HEK293 (cell line): Measurements from ENCODE around the gene CDC42BPA.

Source experiments
- CTCF ChIA-PET: fragments of 350-600 bp; formaldehyde crosslinking; extraction: SDS; loops from one replicate; lab custom pipeline; 2021; ENCODE audit warnings: antibody characterized with exemption; lab: Yijun Ruan, JAX
- POLR2A ChIA-PET: fragments of 300-600 bp; formaldehyde crosslinking; extraction: SDS; loops from one replicate; lab custom pipeline; 2020; ENCODE audit warnings: antibody characterized with exemption, inconsistent platforms; lab: Yijun Ruan, JAX
- H3K27ac ChIP-seq: fragments of 200-500 bp; sonication (Bioruptor generic); 2 replicates; pipeline ENCODE4 v1.5.1; 2014; ENCODE audit warnings: low read depth, low read length, control low read depth, inconsistent platforms; ENCODE audit errors: extremely low read depth
- H3K36me3 ChIP-seq, 2 experiments: fragments of 200-500 bp in 1 of 2; sonication (Bioruptor generic) in 1 of 2; 1 replicate in 1 of 2; 2 replicates in 1 of 2; pipeline ENCODE4 v1.5.1; 2014 to 2017; ENCODE audit warnings: inconsistent platforms in 2 of 2, low read length in 2 of 2; ENCODE audit not compliant: control insufficient read depth in 2 of 2, insufficient read depth in 1 of 2
- H3K4me1 ChIP-seq: fragments of 200-500 bp; sonication (Bioruptor generic); 2 replicates; pipeline ENCODE4 v1.5.1; 2014; ENCODE audit warnings: mild to moderate bottlenecking, low read length, inconsistent platforms; ENCODE audit not compliant: control insufficient read depth, insufficient read depth
- H3K4me3 ChIP-seq: 2 replicates; pipeline ENCODE4 v1.5.1; 2011; ENCODE audit warnings: low read depth, mild to moderate bottlenecking, control low read depth, low read length, moderate library complexity
- H3K9me3 ChIP-seq: fragments of 200-500 bp; sonication (Bioruptor generic); 2 replicates; pipeline ENCODE4 v1.5.1; 2014; ENCODE audit warnings: low read depth, low read length, inconsistent platforms; ENCODE audit not compliant: control insufficient read depth, insufficient read depth
- HOXD13 ChIP-seq: sonication (generic); formaldehyde crosslinking; IDR thresholded peaks from 2 replicates; pipeline ENCODE4 v1.8.0; 2022; ENCODE audit warnings: missing genetic modification reagents, borderline replicate concordance
- WT1 ChIP-seq: fragments of 450-650 bp; formaldehyde crosslinking; IDR thresholded peaks from 2 replicates; pipeline ENCODE4 v1.5.1; 2016; ENCODE audit warnings: missing biosample characterization, missing genetic modification characterization
- ZNF202 ChIP-seq: fragments of 450-650 bp; formaldehyde crosslinking; IDR thresholded peaks from 2 replicates; pipeline ENCODE4 v1.5.1; 2016; ENCODE audit warnings: missing biosample characterization, missing genetic modification characterization, borderline replicate concordance
- ZNF311 ChIP-seq: fragments of 450-650 bp; formaldehyde crosslinking; IDR thresholded peaks from 2 replicates; pipeline ENCODE4 v1.5.1; 2017; ENCODE audit warnings: missing biosample characterization, missing genetic modification characterization, borderline replicate concordance
- ZNF366 ChIP-seq: fragments of 450-650 bp; formaldehyde crosslinking; conservative IDR thresholded peaks from 2 replicates; pipeline ENCODE4 v1.5.1; 2016; ENCODE audit warnings: missing biosample characterization, missing genetic modification characterization
- ZNF426 ChIP-seq: fragments of 450-650 bp; formaldehyde crosslinking; IDR thresholded peaks from 2 replicates; pipeline ENCODE4 v1.5.1; 2017; ENCODE audit warnings: missing biosample characterization, missing genetic modification characterization, mild to moderate bottlenecking, inconsistent platforms, moderate library complexity
- ZNF433 ChIP-seq: fragments of 450-650 bp; formaldehyde crosslinking; IDR thresholded peaks from 2 replicates; pipeline ENCODE4 v1.5.1; 2016; ENCODE audit warnings: missing biosample characterization, missing genetic modification characterization, low read depth
- ZNF521 ChIP-seq: fragments of 450-650 bp; formaldehyde crosslinking; IDR thresholded peaks from 2 replicates; pipeline ENCODE4 v1.5.1; 2017; ENCODE audit warnings: missing biosample characterization, mild to moderate bottlenecking, missing genetic modification characterization
- ZNF560 ChIP-seq: fragments of 450-650 bp; formaldehyde crosslinking; IDR thresholded peaks from 2 replicates; pipeline ENCODE4 v1.5.1; 2017; ENCODE audit warnings: missing biosample characterization, missing genetic modification characterization, borderline replicate concordance
- ZNF585B ChIP-seq: fragments of 450-650 bp; formaldehyde crosslinking; IDR thresholded peaks from 2 replicates; pipeline ENCODE4 v1.5.1; 2016; ENCODE audit warnings: missing biosample characterization, missing genetic modification characterization
- ZNF624 ChIP-seq: fragments of 450-650 bp; formaldehyde crosslinking; IDR thresholded peaks from 2 replicates; pipeline ENCODE4 v1.5.1; 2017; ENCODE audit warnings: missing biosample characterization, missing genetic modification characterization
- ZNF768 ChIP-seq: fragments of 450-650 bp; formaldehyde crosslinking; IDR thresholded peaks from 2 replicates; pipeline ENCODE4 v1.5.1; 2018; ENCODE audit warnings: missing biosample characterization, mild to moderate bottlenecking, missing genetic modification characterization
- TF ChIP-seq, protein P1 (sequence below): fragments of 450-650 bp; formaldehyde crosslinking; IDR thresholded peaks from 2 replicates; pipeline ENCODE4 v1.5.1; 2016; ENCODE audit warnings: missing biosample characterization, missing genetic modification characterization
- TF ChIP-seq, protein P2 (sequence below): fragments of 450-650 bp; formaldehyde crosslinking; IDR thresholded peaks from 2 replicates; pipeline ENCODE4 v1.5.1; 2016; ENCODE audit warnings: missing biosample characterization, missing genetic modification characterization
- TF ChIP-seq, protein P3 (sequence below): fragments of 450-650 bp; formaldehyde crosslinking; IDR thresholded peaks from 2 replicates; pipeline ENCODE4 v1.5.1; 2016; ENCODE audit warnings: missing biosample characterization, missing genetic modification characterization, low read depth
- TF ChIP-seq, protein P4 (sequence below): fragments of 450-650 bp; formaldehyde crosslinking; IDR thresholded peaks from 2 replicates; pipeline ENCODE4 v1.5.1; 2017; ENCODE audit warnings: missing biosample characterization, missing genetic modification characterization
- TF ChIP-seq, protein P5 (sequence below): fragments of 450-650 bp; formaldehyde crosslinking; IDR thresholded peaks from 2 replicates; pipeline ENCODE4 v1.5.1; 2016; ENCODE audit warnings: missing biosample characterization, missing genetic modification characterization
- TF ChIP-seq, protein P6 (sequence below): fragments of 450-650 bp; formaldehyde crosslinking; IDR thresholded peaks from 2 replicates; pipeline ENCODE4 v1.5.1; 2016; ENCODE audit warnings: missing biosample characterization, missing genetic modification characterization
- TF ChIP-seq, protein P7 (sequence below): fragments of 450-650 bp; formaldehyde crosslinking; IDR thresholded peaks from 2 replicates; pipeline ENCODE4 v1.5.1; 2016; ENCODE audit warnings: missing biosample characterization, missing genetic modification characterization, low read depth
- TF ChIP-seq, protein P8 (sequence below): sonication (generic); formaldehyde crosslinking; IDR thresholded peaks from 2 replicates; pipeline ENCODE4 v1.8.1; 2022; ENCODE audit warnings: mild to moderate bottlenecking, moderate library complexity, missing genetic modification reagents

Gene CDC42BPA

DNA sequence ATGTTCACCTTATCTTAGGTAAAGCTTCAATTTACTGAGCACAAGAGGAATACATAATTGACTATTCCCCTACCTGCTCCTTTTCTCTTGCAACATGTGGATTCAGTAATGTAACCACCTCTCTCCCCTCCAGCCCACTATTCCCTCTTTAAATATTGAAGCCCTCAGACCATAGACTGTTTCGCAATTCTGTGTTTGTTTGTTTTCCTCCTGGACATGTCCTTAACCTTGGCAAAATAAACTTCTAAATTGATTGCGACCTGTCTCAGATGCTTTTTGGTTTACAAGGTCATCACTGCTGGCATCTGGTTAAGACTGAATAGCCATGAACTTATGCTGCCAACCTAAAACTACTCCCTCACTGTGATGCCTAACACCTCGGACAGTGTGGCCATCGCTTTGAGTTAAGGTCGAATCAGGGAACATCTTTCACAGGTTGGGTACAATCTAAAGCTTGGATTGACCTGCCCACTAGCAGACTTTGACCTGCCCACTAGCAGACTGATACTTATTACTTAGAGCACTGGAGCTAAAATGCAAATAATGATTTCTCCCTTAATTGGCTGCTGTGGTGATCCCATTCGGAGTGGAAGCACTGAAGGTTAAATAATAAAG, 10.2 kb upstream of the CDC42BPA start:
- no peaks in the 10 kb centered on the region for H3K9me3 ChIP-seq
- H3K4me1 ChIP-seq = no peaks in the 10 kb centered on the region
- TF ChIP-seq, protein P1, sequence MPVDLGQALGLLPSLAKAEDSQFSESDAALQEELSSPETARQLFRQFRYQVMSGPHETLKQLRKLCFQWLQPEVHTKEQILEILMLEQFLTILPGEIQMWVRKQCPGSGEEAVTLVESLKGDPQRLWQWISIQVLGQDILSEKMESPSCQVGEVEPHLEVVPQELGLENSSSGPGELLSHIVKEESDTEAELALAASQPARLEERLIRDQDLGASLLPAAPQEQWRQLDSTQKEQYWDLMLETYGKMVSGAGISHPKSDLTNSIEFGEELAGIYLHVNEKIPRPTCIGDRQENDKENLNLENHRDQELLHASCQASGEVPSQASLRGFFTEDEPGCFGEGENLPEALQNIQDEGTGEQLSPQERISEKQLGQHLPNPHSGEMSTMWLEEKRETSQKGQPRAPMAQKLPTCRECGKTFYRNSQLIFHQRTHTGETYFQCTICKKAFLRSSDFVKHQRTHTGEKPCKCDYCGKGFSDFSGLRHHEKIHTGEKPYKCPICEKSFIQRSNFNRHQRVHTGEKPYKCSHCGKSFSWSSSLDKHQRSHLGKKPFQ (tag by site-specific recombination) = no peak
- TF ChIP-seq ZNF624 (tag by site-specific recombination) = no peak
- TF ChIP-seq, protein P2, sequence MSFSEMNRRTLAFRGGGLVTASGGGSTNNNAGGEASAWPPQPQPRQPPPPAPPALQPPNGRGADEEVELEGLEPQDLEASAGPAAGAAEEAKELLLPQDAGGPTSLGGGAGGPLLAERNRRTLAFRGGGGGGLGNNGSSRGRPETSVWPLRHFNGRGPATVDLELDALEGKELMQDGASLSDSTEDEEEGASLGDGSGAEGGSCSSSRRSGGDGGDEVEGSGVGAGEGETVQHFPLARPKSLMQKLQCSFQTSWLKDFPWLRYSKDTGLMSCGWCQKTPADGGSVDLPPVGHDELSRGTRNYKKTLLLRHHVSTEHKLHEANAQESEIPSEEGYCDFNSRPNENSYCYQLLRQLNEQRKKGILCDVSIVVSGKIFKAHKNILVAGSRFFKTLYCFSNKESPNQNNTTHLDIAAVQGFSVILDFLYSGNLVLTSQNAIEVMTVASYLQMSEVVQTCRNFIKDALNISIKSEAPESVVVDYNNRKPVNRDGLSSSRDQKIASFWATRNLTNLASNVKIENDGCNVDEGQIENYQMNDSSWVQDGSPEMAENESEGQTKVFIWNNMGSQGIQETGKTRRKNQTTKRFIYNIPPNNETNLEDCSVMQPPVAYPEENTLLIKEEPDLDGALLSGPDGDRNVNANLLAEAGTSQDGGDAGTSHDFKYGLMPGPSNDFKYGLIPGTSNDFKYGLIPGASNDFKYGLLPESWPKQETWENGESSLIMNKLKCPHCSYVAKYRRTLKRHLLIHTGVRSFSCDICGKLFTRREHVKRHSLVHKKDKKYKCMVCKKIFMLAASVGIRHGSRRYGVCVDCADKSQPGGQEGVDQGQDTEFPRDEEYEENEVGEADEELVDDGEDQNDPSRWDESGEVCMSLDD (tag by site-specific recombination) = no peak
- TF ChIP-seq, protein P3, sequence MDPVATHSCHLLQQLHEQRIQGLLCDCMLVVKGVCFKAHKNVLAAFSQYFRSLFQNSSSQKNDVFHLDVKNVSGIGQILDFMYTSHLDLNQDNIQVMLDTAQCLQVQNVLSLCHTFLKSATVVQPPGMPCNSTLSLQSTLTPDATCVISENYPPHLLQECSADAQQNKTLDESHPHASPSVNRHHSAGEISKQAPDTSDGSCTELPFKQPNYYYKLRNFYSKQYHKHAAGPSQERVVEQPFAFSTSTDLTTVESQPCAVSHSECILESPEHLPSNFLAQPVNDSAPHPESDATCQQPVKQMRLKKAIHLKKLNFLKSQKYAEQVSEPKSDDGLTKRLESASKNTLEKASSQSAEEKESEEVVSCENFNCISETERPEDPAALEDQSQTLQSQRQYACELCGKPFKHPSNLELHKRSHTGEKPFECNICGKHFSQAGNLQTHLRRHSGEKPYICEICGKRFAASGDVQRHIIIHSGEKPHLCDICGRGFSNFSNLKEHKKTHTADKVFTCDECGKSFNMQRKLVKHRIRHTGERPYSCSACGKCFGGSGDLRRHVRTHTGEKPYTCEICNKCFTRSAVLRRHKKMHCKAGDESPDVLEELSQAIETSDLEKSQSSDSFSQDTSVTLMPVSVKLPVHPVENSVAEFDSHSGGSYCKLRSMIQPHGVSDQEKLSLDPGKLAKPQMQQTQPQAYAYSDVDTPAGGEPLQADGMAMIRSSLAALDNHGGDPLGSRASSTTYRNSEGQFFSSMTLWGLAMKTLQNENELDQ (tag by site-specific recombination) = no peak
- TF ChIP-seq, protein P4, sequence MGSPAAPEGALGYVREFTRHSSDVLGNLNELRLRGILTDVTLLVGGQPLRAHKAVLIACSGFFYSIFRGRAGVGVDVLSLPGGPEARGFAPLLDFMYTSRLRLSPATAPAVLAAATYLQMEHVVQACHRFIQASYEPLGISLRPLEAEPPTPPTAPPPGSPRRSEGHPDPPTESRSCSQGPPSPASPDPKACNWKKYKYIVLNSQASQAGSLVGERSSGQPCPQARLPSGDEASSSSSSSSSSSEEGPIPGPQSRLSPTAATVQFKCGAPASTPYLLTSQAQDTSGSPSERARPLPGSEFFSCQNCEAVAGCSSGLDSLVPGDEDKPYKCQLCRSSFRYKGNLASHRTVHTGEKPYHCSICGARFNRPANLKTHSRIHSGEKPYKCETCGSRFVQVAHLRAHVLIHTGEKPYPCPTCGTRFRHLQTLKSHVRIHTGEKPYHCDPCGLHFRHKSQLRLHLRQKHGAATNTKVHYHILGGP (tag by site-specific recombination) = no peak
- no peak for TF ChIP-seq ZNF426
- no peak for TF ChIP-seq ZNF366
- TF ChIP-seq ZNF585B = no peak
- TF ChIP-seq, protein P5, sequence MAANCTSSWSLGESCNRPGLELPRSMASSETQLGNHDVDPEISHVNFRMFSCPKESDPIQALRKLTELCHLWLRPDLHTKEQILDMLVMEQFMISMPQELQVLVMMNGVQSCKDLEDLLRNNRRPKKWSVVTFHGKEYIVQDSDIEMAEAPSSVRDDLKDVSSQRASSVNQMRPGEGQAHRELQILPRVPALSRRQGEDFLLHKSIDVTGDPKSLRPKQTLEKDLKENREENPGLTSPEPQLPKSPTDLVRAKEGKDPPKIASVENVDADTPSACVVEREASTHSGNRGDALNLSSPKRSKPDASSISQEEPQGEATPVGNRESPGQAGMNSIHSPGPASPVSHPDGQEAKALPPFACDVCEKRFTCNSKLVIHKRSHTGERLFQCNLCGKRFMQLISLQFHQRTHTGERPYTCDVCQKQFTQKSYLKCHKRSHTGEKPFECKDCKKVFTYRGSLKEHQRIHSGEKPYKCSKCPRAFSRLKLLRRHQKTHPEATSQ (tag by site-specific recombination) = no peak
- TF ChIP-seq ZNF202 (tag by site-specific recombination) = no peak
- no peak for TF ChIP-seq HOXD13 (CRISPR knock-in tag)
- TF ChIP-seq, protein P6, sequence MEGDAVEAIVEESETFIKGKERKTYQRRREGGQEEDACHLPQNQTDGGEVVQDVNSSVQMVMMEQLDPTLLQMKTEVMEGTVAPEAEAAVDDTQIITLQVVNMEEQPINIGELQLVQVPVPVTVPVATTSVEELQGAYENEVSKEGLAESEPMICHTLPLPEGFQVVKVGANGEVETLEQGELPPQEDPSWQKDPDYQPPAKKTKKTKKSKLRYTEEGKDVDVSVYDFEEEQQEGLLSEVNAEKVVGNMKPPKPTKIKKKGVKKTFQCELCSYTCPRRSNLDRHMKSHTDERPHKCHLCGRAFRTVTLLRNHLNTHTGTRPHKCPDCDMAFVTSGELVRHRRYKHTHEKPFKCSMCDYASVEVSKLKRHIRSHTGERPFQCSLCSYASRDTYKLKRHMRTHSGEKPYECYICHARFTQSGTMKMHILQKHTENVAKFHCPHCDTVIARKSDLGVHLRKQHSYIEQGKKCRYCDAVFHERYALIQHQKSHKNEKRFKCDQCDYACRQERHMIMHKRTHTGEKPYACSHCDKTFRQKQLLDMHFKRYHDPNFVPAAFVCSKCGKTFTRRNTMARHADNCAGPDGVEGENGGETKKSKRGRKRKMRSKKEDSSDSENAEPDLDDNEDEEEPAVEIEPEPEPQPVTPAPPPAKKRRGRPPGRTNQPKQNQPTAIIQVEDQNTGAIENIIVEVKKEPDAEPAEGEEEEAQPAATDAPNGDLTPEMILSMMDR = no peak
- TF ChIP-seq, protein P7, sequence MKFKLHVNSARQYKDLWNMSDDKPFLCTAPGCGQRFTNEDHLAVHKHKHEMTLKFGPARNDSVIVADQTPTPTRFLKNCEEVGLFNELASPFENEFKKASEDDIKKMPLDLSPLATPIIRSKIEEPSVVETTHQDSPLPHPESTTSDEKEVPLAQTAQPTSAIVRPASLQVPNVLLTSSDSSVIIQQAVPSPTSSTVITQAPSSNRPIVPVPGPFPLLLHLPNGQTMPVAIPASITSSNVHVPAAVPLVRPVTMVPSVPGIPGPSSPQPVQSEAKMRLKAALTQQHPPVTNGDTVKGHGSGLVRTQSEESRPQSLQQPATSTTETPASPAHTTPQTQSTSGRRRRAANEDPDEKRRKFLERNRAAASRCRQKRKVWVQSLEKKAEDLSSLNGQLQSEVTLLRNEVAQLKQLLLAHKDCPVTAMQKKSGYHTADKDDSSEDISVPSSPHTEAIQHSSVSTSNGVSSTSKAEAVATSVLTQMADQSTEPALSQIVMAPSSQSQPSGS (tag by site-specific recombination) = no peak
- TF ChIP-seq ZNF433 (tag by site-specific recombination) = no peak
- no peak for TF ChIP-seq ZNF560 (tag by site-specific recombination)
- no peak for TF ChIP-seq ZNF311 (tag by site-specific recombination)
- TF ChIP-seq ZNF521 (tag by site-specific recombination) = no peak
- TF ChIP-seq, protein P8, sequence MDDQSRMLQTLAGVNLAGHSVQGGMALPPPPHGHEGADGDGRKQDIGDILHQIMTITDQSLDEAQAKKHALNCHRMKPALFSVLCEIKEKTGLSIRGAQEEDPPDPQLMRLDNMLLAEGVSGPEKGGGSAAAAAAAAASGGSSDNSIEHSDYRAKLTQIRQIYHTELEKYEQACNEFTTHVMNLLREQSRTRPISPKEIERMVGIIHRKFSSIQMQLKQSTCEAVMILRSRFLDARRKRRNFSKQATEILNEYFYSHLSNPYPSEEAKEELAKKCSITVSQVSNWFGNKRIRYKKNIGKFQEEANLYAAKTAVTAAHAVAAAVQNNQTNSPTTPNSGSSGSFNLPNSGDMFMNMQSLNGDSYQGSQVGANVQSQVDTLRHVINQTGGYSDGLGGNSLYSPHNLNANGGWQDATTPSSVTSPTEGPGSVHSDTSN (CRISPR knock-in tag) = no peak
- no peak for TF ChIP-seq ZNF768 (tag by site-specific recombination)
- no peak for TF ChIP-seq WT1
- POLR2A ChIA-PET = interaction anchor here (1.0 kb wide), 2 partner anchors 10 kb away, joined by 3 to 4 read pairs; no protein-coding TSS in a partner anchor
- CTCF ChIA-PET = interaction anchor here (0.5 to 1.3 kb wide), 5 partner anchors 8 to 120 kb away, joined by 3 read pairs; no protein-coding TSS in a partner anchor
- no peak overlapping the region for H3K4me3 ChIP-seq
- no peaks in the 10 kb centered on the region for H3K36me3 ChIP-seq
- no peak overlapping the region for H3K27ac ChIP-seq
